Fibroblast of mammary gland (primary cell): ENCODE results near the gene NCAPG.

Source experiments
- DNase-seq: peaks from one replicate; pipeline ENCODE4 v3.0.0-alpha.2; 2010; ENCODE audit warnings: low read depth
- H3K4me3 ChIP-seq: 2 replicates; pipeline ENCODE4 v1.5.1; 2011; ENCODE audit warnings: low read depth, mild to moderate bottlenecking, low read length, moderate library complexity; ENCODE audit not compliant: control insufficient read depth
- CTCF ChIP-seq: conservative IDR thresholded peaks from 2 replicates; pipeline ENCODE4 v1.5.1; 2011; ENCODE audit warnings: low read depth, low read length, inconsistent platforms; ENCODE audit not compliant: control insufficient read depth, insufficient read depth

Gene NCAPG

GRCh38 chr4:17812125-17812524, 1.3 kb downstream of the NCAPG start:
- TF ChIP-seq CTCF = no peak
- peak overlapping the region; percentile 91 for H3K4me3 ChIP-seq
- no peak for DNase-seq

DNA sequence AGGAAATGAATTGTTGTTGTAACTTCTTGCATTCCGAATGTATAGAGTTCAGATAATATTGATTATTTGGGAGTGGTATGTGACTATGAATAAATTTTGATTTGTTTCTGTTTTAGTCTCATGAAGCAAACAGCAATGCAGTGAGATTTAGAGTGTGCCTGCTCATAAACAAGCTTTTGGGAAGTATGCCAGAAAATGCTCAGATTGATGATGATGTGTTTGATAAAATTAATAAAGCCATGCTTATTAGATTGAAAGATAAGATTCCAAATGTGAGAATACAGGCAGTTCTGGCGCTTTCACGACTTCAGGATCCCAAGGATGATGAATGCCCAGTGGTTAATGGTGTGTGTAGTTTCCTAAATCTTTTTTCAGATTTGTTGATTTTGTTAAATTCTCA, 2.0 kb downstream of the NCAPG start:
- no peak for TF ChIP-seq CTCF
- peak overlapping the region; percentile 91 for H3K4me3 ChIP-seq
- DNase-seq = peak; percentile 46

DNA sequence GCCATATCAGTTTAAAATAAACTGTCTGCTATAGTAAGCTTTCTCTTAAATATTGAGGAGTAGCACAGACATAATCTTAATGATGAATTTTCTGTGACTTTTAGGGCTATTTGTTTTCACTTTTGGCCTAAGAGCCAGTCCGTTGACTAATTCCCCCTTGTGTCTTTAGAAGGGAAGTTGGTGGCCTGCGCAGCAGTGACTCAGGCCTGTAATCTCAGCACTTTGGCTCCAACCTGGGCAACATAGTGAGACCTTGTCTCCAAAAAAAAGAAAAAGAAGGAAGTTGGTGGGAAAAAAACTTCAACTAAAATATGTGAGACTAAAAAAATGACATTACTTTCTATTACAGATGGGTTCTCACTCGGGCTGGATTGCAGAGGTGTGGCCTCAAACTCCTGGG, 3.4 kb downstream of the NCAPG start:
- no peak for TF ChIP-seq CTCF
- H3K4me3 ChIP-seq = no peak overlapping the region
- peak; percentile 64 for DNase-seq

GRCh38 chr4:17816142-17816541, 5.4 kb downstream of the NCAPG start:
- no peak for TF ChIP-seq CTCF
- DNase-seq = no peak
- H3K4me3 ChIP-seq = no peak overlapping the region

DNA sequence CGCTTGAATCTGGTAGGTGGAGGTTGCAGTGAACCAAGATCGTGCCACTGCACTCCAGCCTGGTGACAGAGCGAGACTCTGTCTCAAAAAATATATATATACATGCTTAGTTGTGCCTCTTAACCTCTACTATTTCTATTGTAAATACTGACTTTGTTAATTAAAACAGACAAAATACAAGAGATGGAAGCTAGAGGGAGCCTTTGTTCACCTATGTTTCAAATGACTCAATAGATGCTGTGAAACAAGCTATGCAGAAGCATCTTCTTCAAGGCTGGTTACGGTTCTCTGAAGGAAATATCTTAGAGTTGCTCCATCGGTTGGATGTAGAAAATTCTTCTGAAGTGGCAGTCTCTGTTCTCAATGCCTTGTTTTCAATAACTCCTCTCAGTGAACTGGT, 6.2 kb downstream of the NCAPG start:
- TF ChIP-seq CTCF = peak; percentile 54
- DNase-seq = peak; percentile 81
- H3K4me3 ChIP-seq = no peak overlapping the region

DNA sequence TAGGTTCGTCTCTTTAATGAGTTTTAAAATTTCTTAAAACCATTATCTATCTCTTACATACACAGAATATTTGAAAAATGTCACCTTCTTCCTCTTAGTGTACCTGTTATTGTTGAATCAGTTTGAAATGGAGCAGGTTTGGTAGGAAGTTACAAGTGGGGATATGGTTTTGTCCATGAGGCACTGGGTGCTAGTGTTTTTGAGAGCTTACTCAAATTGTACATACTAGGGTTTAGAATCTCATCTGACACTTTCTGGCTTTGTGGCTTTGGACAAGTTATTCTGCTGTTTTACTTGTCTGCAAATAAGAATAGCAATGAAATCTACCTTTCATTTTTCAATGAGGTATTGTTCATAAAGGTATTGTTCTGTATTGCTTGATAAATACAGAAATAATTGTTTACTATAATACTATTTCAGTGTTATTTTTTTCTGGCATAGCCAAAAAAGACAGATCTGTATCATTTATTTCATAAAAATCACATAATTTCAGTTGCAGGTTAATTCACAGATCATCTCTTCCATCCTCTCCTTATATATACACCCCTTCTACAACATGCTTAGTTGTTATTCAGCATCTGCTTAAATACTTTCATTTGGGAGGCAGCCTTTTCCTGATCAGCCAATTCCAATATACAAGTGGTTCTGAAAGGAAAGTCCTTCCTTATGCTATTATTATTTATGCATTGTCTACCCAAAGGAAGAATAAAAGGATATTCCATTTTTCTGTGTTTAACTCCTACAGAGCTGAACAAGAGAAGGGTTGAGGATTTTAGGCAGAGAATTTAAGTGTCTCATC, 13.3 kb downstream of the NCAPG start:
- H3K4me3 ChIP-seq = no peak overlapping the region
- DNase-seq = no peak
- TF ChIP-seq CTCF = no peak
